WTC11 (cell line): ENCODE data around the gene RPL15. TPM values are rescaled to one million over a fixed set of nuclear protein-coding genes. Genes with fewer than 3 reads are reported as not detected.

Source experiments
- ATAC-seq: fragments of 200-7000 bp; cut with Tn5 transposase; 2 replicates; pipeline ENCODE4 v1.10.0; 2021; ENCODE audit warnings: mild to moderate bottlenecking, moderate library complexity
- CTCF ChIA-PET: fragments of 300-600 bp; sonication (Branson Sonifier 250); formaldehyde crosslinking; loops from one replicate; lab custom pipeline; 2021; ENCODE audit warnings: antibody characterized with exemption; lab: Charles Lee
- POLR2A ChIA-PET: fragments of 350-600 bp; sonication (Branson Sonifier 250); formaldehyde crosslinking; loops from one replicate; lab custom pipeline; 2021; ENCODE audit warnings: antibody characterized with exemption; lab: Charles Lee
- DNase-seq: peaks from one replicate; pipeline ENCODE4 v3.0.0; 2021; ENCODE audit warnings: low spot score
- H3K27ac Mint-ChIP-seq: 2 replicates; pipeline ENCODE4 v1.8.0; 2021; ENCODE audit warnings: mixed read lengths
- H3K27me3 Mint-ChIP-seq: 2 replicates; pipeline ENCODE4 v1.8.0; 2021; ENCODE audit warnings: low read depth, mild to moderate bottlenecking, moderate library complexity, mixed read lengths
- H3K36me3 Mint-ChIP-seq: 2 replicates; pipeline ENCODE4 v1.8.0; 2021; ENCODE audit warnings: mixed read lengths
- H3K4me1 Mint-ChIP-seq: 2 replicates; pipeline ENCODE4 v1.8.0; 2022; ENCODE audit warnings: mixed read lengths
- H3K4me3 Mint-ChIP-seq: 2 replicates; pipeline ENCODE4 v1.8.0; 2021; ENCODE audit warnings: mild to moderate bottlenecking, moderate library complexity, mixed read lengths
- H3K9me3 Mint-ChIP-seq: 2 replicates; pipeline ENCODE4 v1.8.0; 2021; ENCODE audit warnings: mixed read lengths
- EMX1 ChIP-seq: fragments of 250-450 bp; sonication (Bioruptor Pico); IDR thresholded peaks from 2 replicates; pipeline ENCODE4 v1.8.0; 2021; ENCODE audit warnings: mild to moderate bottlenecking
- FOXK1 ChIP-seq: sonication (generic); formaldehyde crosslinking; IDR thresholded peaks from 2 replicates; pipeline ENCODE4 v1.8.0; 2022; ENCODE audit warnings: mild to moderate bottlenecking, moderate library complexity, missing genetic modification reagents
- HMGA2 ChIP-seq: fragments of 250-450 bp; sonication (Bioruptor Pico); IDR thresholded peaks from 2 replicates; pipeline ENCODE4 v1.4.0; 2021; ENCODE audit warnings: mild to moderate bottlenecking, moderate library complexity
- KAT7 ChIP-seq: sonication (generic); formaldehyde crosslinking; IDR thresholded peaks from 2 replicates; pipeline ENCODE4 v1.8.1; 2023; ENCODE audit warnings: missing genetic modification reagents, mild to moderate bottlenecking, borderline replicate concordance
- MYBL2 ChIP-seq: sonication (generic); formaldehyde crosslinking; IDR thresholded peaks from 2 replicates; pipeline ENCODE4 v1.8.1; 2023; ENCODE audit warnings: mild to moderate bottlenecking, moderate library complexity, missing genetic modification reagents
- NR1H2 ChIP-seq: sonication (generic); formaldehyde crosslinking; IDR thresholded peaks from 2 replicates; pipeline ENCODE4 v1.9.0; 2021; ENCODE audit warnings: mild to moderate bottlenecking, moderate library complexity, missing genetic modification reagents
- OVOL2 ChIP-seq: fragments of 250-450 bp; sonication (Bioruptor Pico); IDR thresholded peaks from 2 replicates; pipeline ENCODE4 v1.9.0; 2021; ENCODE audit warnings: mild to moderate bottlenecking, borderline replicate concordance
- RORB ChIP-seq: fragments of 250-450 bp; sonication (Bioruptor Pico); IDR thresholded peaks from 2 replicates; pipeline ENCODE4 v1.9.0; 2021; ENCODE audit warnings: mild to moderate bottlenecking
- SMAD3 ChIP-seq: sonication (generic); formaldehyde crosslinking; IDR thresholded peaks from 2 replicates; pipeline ENCODE4 v1.8.0; 2022; ENCODE audit warnings: missing genetic modification reagents, mild to moderate bottlenecking, borderline replicate concordance
- TP53 ChIP-seq: sonication (generic); formaldehyde crosslinking; IDR thresholded peaks from 2 replicates; pipeline ENCODE4 v1.8.1; 2023; ENCODE audit warnings: mild to moderate bottlenecking, missing genetic modification reagents
- ZNF121 ChIP-seq: sonication (generic); formaldehyde crosslinking; IDR thresholded peaks from 2 replicates; pipeline ENCODE4 v1.8.0; 2023; ENCODE audit warnings: missing genetic modification reagents
- ZNF138 ChIP-seq: sonication (generic); formaldehyde crosslinking; conservative IDR thresholded peaks from 2 replicates; pipeline ENCODE4 v1.8.1; 2022; ENCODE audit warnings: mild to moderate bottlenecking, moderate library complexity, missing genetic modification reagents
- ZNF416 ChIP-seq: fragments of 250-450 bp; sonication (Bioruptor Pico); IDR thresholded peaks from 2 replicates; pipeline ENCODE4 v1.9.0; 2021; ENCODE audit warnings: mild to moderate bottlenecking, inconsistent platforms
- ZNF423 ChIP-seq: fragments of 250-450 bp; sonication (Bioruptor Pico); IDR thresholded peaks from 2 replicates; pipeline ENCODE4 v2.1.2; 2022; ENCODE audit warnings: mild to moderate bottlenecking, moderate library complexity
- total RNA-seq: library from RNA; stranded (reverse); gene quantifications from 3 replicates; pipeline ENCODE4 v1.2.3, GENCODE V29; 2021
- TF ChIP-seq, protein P1 (sequence below): sonication (generic); formaldehyde crosslinking; IDR thresholded peaks from 2 replicates; pipeline ENCODE4 v1.8.0; 2023; ENCODE audit warnings: mild to moderate bottlenecking, missing genetic modification reagents
- TF ChIP-seq, protein P2 (sequence below): sonication (generic); formaldehyde crosslinking; IDR thresholded peaks from 2 replicates; pipeline ENCODE4 v1.8.0; 2023; ENCODE audit warnings: missing genetic modification reagents
- TF ChIP-seq, protein P3 (sequence below): sonication (generic); formaldehyde crosslinking; conservative IDR thresholded peaks from 2 replicates; pipeline ENCODE4 v1.8.1; 2023; ENCODE audit warnings: mild to moderate bottlenecking, low read depth, missing genetic modification reagents, moderate library complexity
- TF ChIP-seq, protein P4 (sequence below): sonication (generic); formaldehyde crosslinking; conservative IDR thresholded peaks from 2 replicates; pipeline ENCODE4 v1.8.1; 2022; ENCODE audit warnings: mild to moderate bottlenecking, missing genetic modification reagents
- TF ChIP-seq, protein P5 (sequence below): sonication (generic); formaldehyde crosslinking; IDR thresholded peaks from 2 replicates; pipeline ENCODE4 v1.8.0; 2023; ENCODE audit warnings: missing genetic modification reagents, mild to moderate bottlenecking, borderline replicate concordance

Gene RPL15
- total RNA-seq, 1 experiment from 2014 or later = 2,428 TPM

DNA sequence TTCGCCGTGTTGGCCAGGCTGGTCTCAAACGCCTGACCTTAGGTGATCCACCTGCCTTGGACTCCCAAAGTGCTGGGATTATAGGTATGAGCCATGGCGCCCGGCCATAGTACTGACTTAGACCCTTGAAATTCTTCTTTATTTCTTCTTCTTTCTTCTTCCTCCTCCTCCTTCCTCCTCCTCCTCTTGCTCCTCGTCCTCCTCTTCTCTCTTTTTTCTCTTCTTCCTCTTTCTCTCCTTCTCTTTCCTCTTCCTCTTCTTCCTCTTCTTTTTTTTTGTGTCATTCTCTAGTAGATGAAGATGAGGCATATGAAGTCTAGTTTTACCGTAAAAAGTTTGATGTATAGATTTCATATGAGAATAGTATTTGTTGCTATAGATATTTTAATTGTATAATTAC is 9.3 kb downstream of the RPL15 start (continued):
- TF ChIP-seq, protein P1, sequence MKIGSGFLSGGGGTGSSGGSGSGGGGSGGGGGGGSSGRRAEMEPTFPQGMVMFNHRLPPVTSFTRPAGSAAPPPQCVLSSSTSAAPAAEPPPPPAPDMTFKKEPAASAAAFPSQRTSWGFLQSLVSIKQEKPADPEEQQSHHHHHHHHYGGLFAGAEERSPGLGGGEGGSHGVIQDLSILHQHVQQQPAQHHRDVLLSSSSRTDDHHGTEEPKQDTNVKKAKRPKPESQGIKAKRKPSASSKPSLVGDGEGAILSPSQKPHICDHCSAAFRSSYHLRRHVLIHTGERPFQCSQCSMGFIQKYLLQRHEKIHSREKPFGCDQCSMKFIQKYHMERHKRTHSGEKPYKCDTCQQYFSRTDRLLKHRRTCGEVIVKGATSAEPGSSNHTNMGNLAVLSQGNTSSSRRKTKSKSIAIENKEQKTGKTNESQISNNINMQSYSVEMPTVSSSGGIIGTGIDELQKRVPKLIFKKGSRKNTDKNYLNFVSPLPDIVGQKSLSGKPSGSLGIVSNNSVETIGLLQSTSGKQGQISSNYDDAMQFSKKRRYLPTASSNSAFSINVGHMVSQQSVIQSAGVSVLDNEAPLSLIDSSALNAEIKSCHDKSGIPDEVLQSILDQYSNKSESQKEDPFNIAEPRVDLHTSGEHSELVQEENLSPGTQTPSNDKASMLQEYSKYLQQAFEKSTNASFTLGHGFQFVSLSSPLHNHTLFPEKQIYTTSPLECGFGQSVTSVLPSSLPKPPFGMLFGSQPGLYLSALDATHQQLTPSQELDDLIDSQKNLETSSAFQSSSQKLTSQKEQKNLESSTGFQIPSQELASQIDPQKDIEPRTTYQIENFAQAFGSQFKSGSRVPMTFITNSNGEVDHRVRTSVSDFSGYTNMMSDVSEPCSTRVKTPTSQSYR = no peak
- no peak for TF ChIP-seq FOXK1
- TF ChIP-seq TP53 (CRISPR knock-in tag) = no peak
- TF ChIP-seq ZNF121 = no peak
- no peak for TF ChIP-seq RORB (CRISPR knock-in tag)
- no peak for TF ChIP-seq ZNF423 (CRISPR knock-in tag)
- TF ChIP-seq MYBL2 = no peak
- no peak for TF ChIP-seq SMAD3 (CRISPR knock-in tag)
- TF ChIP-seq, protein P2, sequence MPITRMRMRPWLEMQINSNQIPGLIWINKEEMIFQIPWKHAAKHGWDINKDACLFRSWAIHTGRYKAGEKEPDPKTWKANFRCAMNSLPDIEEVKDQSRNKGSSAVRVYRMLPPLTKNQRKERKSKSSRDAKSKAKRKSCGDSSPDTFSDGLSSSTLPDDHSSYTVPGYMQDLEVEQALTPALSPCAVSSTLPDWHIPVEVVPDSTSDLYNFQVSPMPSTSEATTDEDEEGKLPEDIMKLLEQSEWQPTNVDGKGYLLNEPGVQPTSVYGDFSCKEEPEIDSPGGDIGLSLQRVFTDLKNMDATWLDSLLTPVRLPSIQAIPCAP (CRISPR knock-in tag) = no peak
- no peak for TF ChIP-seq NR1H2 (CRISPR knock-in tag)
- TF ChIP-seq, protein P3, sequence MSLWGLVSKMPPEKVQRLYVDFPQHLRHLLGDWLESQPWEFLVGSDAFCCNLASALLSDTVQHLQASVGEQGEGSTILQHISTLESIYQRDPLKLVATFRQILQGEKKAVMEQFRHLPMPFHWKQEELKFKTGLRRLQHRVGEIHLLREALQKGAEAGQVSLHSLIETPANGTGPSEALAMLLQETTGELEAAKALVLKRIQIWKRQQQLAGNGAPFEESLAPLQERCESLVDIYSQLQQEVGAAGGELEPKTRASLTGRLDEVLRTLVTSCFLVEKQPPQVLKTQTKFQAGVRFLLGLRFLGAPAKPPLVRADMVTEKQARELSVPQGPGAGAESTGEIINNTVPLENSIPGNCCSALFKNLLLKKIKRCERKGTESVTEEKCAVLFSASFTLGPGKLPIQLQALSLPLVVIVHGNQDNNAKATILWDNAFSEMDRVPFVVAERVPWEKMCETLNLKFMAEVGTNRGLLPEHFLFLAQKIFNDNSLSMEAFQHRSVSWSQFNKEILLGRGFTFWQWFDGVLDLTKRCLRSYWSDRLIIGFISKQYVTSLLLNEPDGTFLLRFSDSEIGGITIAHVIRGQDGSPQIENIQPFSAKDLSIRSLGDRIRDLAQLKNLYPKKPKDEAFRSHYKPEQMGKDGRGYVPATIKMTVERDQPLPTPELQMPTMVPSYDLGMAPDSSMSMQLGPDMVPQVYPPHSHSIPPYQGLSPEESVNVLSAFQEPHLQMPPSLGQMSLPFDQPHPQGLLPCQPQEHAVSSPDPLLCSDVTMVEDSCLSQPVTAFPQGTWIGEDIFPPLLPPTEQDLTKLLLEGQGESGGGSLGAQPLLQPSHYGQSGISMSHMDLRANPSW (CRISPR knock-in tag) = no peak
- TF ChIP-seq, protein P4, sequence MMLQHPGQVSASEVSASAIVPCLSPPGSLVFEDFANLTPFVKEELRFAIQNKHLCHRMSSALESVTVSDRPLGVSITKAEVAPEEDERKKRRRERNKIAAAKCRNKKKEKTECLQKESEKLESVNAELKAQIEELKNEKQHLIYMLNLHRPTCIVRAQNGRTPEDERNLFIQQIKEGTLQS = no peak
- no peak for TF ChIP-seq KAT7

DNA sequence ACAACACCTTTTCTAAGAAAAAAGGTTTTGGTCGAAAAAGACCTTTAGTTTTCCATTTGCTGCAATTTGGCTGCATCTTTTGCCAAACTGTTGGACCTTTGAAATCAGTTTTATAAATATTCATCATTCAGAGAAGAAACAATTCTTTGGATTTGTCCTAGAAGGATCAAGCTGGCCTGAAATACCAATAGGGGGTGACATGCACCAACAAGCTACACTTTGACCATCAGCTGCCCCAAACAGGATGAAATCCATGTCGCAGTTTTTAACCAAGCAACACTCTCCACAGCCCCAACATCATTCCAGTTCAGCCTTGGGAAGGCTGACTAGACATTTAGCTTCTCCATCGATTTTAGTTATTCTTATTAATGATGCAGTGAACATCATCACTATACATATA is 9.8 kb downstream of the RPL15 start:
- ChIA-PET CTCF (no interaction called here), POLR2A (interaction anchor here (2.3 kb wide), 1 partner anchor 9 kb away, joined by 17 read pairs; the partner anchor contains the start of genes NKIRAS1 and RPL15)

DNA sequence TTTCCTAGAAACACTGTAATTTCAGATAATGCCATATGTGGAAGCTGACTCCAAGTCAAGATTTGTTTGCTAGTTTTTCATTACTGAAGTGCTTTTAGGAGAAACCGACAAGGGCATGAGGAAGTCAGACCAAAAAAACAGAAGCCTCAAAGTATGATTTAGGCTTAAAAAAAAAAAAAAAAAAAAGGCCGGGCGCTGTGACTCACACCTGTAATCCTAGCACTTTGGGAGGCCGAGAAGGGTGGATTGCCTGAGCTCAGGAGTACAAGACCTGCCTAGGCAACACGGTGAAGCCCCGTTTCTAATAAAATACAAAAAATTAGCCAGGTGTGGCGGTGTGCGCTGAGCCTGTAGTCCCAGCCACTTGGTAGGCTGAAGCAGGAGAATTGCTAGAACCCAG is 11.6 kb downstream of the RPL15 start:
- ChIA-PET CTCF (interaction anchor here (0.7 kb wide), 1 partner anchor 404 kb away, joined by 3 read pairs; no protein-coding TSS in a partner anchor), POLR2A (interaction anchor here (2.3 kb wide), 1 partner anchor 11 kb away, joined by 17 read pairs; the partner anchor contains the start of genes NKIRAS1 and RPL15)
- H3K27ac Mint-ChIP-seq = no peak overlapping the region
- H3K4me1 Mint-ChIP-seq = peaks cover 13% of the 10 kb centered on the region
- TF ChIP-seq, protein P5, sequence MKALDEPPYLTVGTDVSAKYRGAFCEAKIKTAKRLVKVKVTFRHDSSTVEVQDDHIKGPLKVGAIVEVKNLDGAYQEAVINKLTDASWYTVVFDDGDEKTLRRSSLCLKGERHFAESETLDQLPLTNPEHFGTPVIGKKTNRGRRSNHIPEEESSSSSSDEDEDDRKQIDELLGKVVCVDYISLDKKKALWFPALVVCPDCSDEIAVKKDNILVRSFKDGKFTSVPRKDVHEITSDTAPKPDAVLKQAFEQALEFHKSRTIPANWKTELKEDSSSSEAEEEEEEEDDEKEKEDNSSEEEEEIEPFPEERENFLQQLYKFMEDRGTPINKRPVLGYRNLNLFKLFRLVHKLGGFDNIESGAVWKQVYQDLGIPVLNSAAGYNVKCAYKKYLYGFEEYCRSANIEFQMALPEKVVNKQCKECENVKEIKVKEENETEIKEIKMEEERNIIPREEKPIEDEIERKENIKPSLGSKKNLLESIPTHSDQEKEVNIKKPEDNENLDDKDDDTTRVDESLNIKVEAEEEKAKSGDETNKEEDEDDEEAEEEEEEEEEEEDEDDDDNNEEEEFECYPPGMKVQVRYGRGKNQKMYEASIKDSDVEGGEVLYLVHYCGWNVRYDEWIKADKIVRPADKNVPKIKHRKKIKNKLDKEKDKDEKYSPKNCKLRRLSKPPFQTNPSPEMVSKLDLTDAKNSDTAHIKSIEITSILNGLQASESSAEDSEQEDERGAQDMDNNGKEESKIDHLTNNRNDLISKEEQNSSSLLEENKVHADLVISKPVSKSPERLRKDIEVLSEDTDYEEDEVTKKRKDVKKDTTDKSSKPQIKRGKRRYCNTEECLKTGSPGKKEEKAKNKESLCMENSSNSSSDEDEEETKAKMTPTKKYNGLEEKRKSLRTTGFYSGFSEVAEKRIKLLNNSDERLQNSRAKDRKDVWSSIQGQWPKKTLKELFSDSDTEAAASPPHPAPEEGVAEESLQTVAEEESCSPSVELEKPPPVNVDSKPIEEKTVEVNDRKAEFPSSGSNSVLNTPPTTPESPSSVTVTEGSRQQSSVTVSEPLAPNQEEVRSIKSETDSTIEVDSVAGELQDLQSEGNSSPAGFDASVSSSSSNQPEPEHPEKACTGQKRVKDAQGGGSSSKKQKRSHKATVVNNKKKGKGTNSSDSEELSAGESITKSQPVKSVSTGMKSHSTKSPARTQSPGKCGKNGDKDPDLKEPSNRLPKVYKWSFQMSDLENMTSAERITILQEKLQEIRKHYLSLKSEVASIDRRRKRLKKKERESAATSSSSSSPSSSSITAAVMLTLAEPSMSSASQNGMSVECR (CRISPR knock-in tag) = no peak
- no peak for TF ChIP-seq HMGA2 (CRISPR knock-in tag)
- TF ChIP-seq OVOL2 (CRISPR knock-in tag) = no peak
- TF ChIP-seq ZNF416 (CRISPR knock-in tag) = no peak
- no peak for TF ChIP-seq EMX1 (CRISPR knock-in tag)
- TF ChIP-seq KAT7 = no peak
- TF ChIP-seq RORB (CRISPR knock-in tag) = no peak
- no peak overlapping the region for H3K4me3 Mint-ChIP-seq
- H3K27me3 Mint-ChIP-seq = no peaks in the 10 kb centered on the region
- ATAC-seq = no peak
- no peak for DNase-seq
- H3K9me3 Mint-ChIP-seq = no peaks in the 10 kb centered on the region
- no peaks in the 10 kb centered on the region for H3K36me3 Mint-ChIP-seq

More for the DNA sequence above, 9.8 kb downstream of the RPL15 start:
- Mint-ChIP-seq H3K4me1 (peaks cover 19% of the 10 kb centered on the region), H3K27me3 (no peaks in the 10 kb centered on the region), H3K4me3 (no peak overlapping the region), H3K27ac (no peak overlapping the region), H3K9me3 (no peaks in the 10 kb centered on the region), H3K36me3 (no peaks in the 10 kb centered on the region)
- DNase-seq (no peak), ATAC-seq (no peak)
- no peak for TF ChIP-seq ZNF138
- no peak for TF ChIP-seq KAT7
